ENCODE results near the gene FSTL4. TPM values are rescaled to one million over a fixed set of nuclear protein-coding genes. Genes with fewer than 3 reads are reported as not detected.

Gene FSTL4
- total and polyA plus RNA-seq, 2 experiments from 2014 or later: 1.4 to 2.8 TPM

GRCh38 chr5:133307275-133307674 is 305.1 kb downstream of the FSTL4 start (continued):
- no peak for TF ChIP-seq ETS1 (IDR thresholded peaks at IDR 0.05)
- no peak for TF ChIP-seq NANOG (IDR thresholded peaks at IDR 0.05; ENCODE audit: borderline replicate concordance)
- TF ChIP-seq ZNF331 (CRISPR knock-in tag; IDR thresholded peaks at IDR 0.05; ENCODE audit: low read depth): no peak

- H3K27ac ChIP-seq (ENCODE audit: low read depth): no peak overlapping the region
- H3K27me3 Mint-ChIP-seq (ENCODE audit: insufficient read depth, low read depth, poor library complexity): peaks cover 4% of the 10 kb centered on the region
- H3K9me2 ChIP-seq (ENCODE audit: insufficient read depth): 0 out of 2 replicates have a peak, but pooled peaks cover 6% of the 10 kb centered on the region
- no peaks in the 10 kb centered on the region for H3F3A ChIP-seq (replicated peaks; ENCODE audit: low read depth)
- no peaks in the 10 kb centered on the region for H4K20me1 ChIP-seq (replicated peaks; ENCODE audit: insufficient read depth)
- TF ChIP-seq ETS1 (IDR thresholded peaks at IDR 0.05): no peak
- no peak for TF ChIP-seq CTCF (conservative IDR thresholded peaks at IDR 0.05; ENCODE audit: low read depth in 2 of 2)
- TF ChIP-seq EZH2phosphoT487 (IDR thresholded peaks at IDR 0.05; ENCODE audit: unreplicated experiment): no peak
- no peak for TF ChIP-seq STAT1 (IDR thresholded peaks at IDR 0.05; ENCODE audit: unreplicated experiment)
- TF ChIP-seq EZH2 (IDR thresholded peaks at IDR 0.05; ENCODE audit: low read depth, unreplicated experiment): no peak
- no peak for TF ChIP-seq ZNF331 (CRISPR knock-in tag; IDR thresholded peaks at IDR 0.05; ENCODE audit: low read depth)
- no peak for TF ChIP-seq JUNB (IDR thresholded peaks at IDR 0.05; ENCODE audit: unreplicated experiment)
- H3K4me3 Mint-ChIP-seq: no peak overlapping the region
- no peaks in the 10 kb centered on the region; the same call in 2 of the 3 replicates for H3K9me3 Mint-ChIP-seq
- no peak overlapping the region for H3K4me3 ChIP-seq
- no peak overlapping the region for H2AFZ ChIP-seq
- no peaks in the 10 kb centered on the region for H3K79me2 ChIP-seq (replicated peaks; ENCODE audit: insufficient read depth)
- H3K4me2 ChIP-seq: no peak overlapping the region
- peaks cover 4% of the 10 kb centered on the region; the same call in 1 of the 3 replicates for H3K4me1 Mint-ChIP-seq
- DNase-seq (ENCODE audit: low spot score): no peak
- no peak overlapping the region for H3K27ac Mint-ChIP-seq
- no peak for ATAC-seq
- no peaks in the 10 kb centered on the region for H3K36me3 Mint-ChIP-seq (ENCODE audit: low read depth)
- H3K4me1 ChIP-seq (ENCODE audit: insufficient read depth): no peaks in the 10 kb centered on the region
- H3K36me3 ChIP-seq (ENCODE audit: insufficient read depth): no peaks in the 10 kb centered on the region
- H3K27me3 ChIP-seq (ENCODE audit: insufficient read depth): no peaks in the 10 kb centered on the region
Measured at GRCh38 chr5:133304707-133305216, 307.6 kb downstream of the FSTL4 start.

- Mint-ChIP-seq H3K27me3 (ENCODE audit: insufficient read depth, low read depth, poor library complexity) (peaks cover 4% of the 10 kb centered on the region), H3K27ac (no peak overlapping the region), H3K4me1 (peaks cover 4% of the 10 kb centered on the region; the same call in 1 of the 3 replicates), H3K36me3 (ENCODE audit: low read depth) (no peaks in the 10 kb centered on the region), H3K4me3 (no peak overlapping the region), H3K9me3 (no peaks in the 10 kb centered on the region; the same call in 2 of the 3 replicates)
- H3K27me3 ChIP-seq (ENCODE audit: insufficient read depth): no peaks in the 10 kb centered on the region
- no peak overlapping the region for H2AFZ ChIP-seq
- H3F3A ChIP-seq (replicated peaks; ENCODE audit: low read depth): no peaks in the 10 kb centered on the region
- TF ChIP-seq ZNF114 (CRISPR knock-in tag; IDR thresholded peaks at IDR 0.05) (no peak), STAT1 (IDR thresholded peaks at IDR 0.05; ENCODE audit: unreplicated experiment) (no peak)
- H3K4me1 ChIP-seq (ENCODE audit: insufficient read depth): no peaks in the 10 kb centered on the region
- no peaks in the 10 kb centered on the region for H4K20me1 ChIP-seq (replicated peaks; ENCODE audit: insufficient read depth)
- no peaks in the 10 kb centered on the region for H3K79me2 ChIP-seq (replicated peaks; ENCODE audit: insufficient read depth)
- ATAC-seq (no peak), DNase-seq (ENCODE audit: low spot score) (no peak)
- H3K4me2 ChIP-seq: no peak overlapping the region
- no peaks in the 10 kb centered on the region for H3K36me3 ChIP-seq (ENCODE audit: insufficient read depth)
- no peak overlapping the region for H3K27ac ChIP-seq (ENCODE audit: low read depth)
- H3K4me3 ChIP-seq: no peak overlapping the region
- H3K9me2 ChIP-seq (ENCODE audit: insufficient read depth): 0 out of 2 replicates have a peak, but pooled peaks cover 6% of the 10 kb centered on the region
Measured at GRCh38 chr5:133304178-133304577, 308.2 kb downstream of the FSTL4 start.
